ENCODE data around the gene CHSY3. TPM values are rescaled to one million over a fixed set of nuclear protein-coding genes. Genes with fewer than 3 reads are reported as not detected.
A peak's percentile ranks its signal among the peaks of the same experiment; 100 is the strongest.

The CHSY3 gene
- total RNA-seq, 1 donor from 2014 or later: 9.4 TPM

- H3K4me1 Mint-ChIP-seq (ENCODE audit: low read depth, unreplicated experiment): no peaks in the 10 kb centered on the region
- Histone ChIP-seq H3K36me3 (ENCODE audit: insufficient read depth, low read length) (no peaks in the 10 kb centered on the region), H3K4me2 (ENCODE audit: low read length) (no peak overlapping the region), H4K20me1 (ENCODE audit: insufficient read depth, low read length) (no peaks in the 10 kb centered on the region), H3K4me1 (ENCODE audit: insufficient read depth, low read length) (no peaks in the 10 kb centered on the region), H2AFZ (ENCODE audit: low read depth, low read length) (no peak overlapping the region), H3K79me2 (ENCODE audit: insufficient read depth, low read length) (no peaks in the 10 kb centered on the region), H3K9ac (ENCODE audit: low read length) (no peak overlapping the region), H3K4me3 (ENCODE audit: insufficient read depth, low read depth, low read length) (no peak overlapping the region), H3K9me3 (ENCODE audit: insufficient read depth, low read depth, low read length) (no peaks in the 10 kb centered on the region), H3K27ac (ENCODE audit: low read depth, low read length) (no peak overlapping the region), H3K27me3 (ENCODE audit: insufficient read depth, low read length) (no peaks in the 10 kb centered on the region)
- H3K9me3 Mint-ChIP-seq (ENCODE audit: unreplicated experiment): no peaks in the 10 kb centered on the region
- no peak overlapping the region for H3K4me3 Mint-ChIP-seq (ENCODE audit: unreplicated experiment)
- peaks cover 6% of the 10 kb centered on the region for H3K36me3 Mint-ChIP-seq (ENCODE audit: low read depth, unreplicated experiment)
- no peak for FAIRE-seq
- H3K27ac Mint-ChIP-seq (ENCODE audit: unreplicated experiment): no peak overlapping the region
- TF ChIP-seq, protein P1, sequence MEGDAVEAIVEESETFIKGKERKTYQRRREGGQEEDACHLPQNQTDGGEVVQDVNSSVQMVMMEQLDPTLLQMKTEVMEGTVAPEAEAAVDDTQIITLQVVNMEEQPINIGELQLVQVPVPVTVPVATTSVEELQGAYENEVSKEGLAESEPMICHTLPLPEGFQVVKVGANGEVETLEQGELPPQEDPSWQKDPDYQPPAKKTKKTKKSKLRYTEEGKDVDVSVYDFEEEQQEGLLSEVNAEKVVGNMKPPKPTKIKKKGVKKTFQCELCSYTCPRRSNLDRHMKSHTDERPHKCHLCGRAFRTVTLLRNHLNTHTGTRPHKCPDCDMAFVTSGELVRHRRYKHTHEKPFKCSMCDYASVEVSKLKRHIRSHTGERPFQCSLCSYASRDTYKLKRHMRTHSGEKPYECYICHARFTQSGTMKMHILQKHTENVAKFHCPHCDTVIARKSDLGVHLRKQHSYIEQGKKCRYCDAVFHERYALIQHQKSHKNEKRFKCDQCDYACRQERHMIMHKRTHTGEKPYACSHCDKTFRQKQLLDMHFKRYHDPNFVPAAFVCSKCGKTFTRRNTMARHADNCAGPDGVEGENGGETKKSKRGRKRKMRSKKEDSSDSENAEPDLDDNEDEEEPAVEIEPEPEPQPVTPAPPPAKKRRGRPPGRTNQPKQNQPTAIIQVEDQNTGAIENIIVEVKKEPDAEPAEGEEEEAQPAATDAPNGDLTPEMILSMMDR (IDR thresholded peaks at IDR 0.05; ENCODE audit: insufficient read depth, low read depth, low read length): no peak
- no peak for TF ChIP-seq EZH2 (IDR thresholded peaks at IDR 0.05; ENCODE audit: insufficient read depth, low read length)
- H3K27me3 Mint-ChIP-seq (ENCODE audit: low read depth, unreplicated experiment): no peaks in the 10 kb centered on the region
- DNase-seq (ENCODE audit: low read depth): no peak
Measured at GRCh38 chr5:130183115-130183514, 278.9 kb downstream of the CHSY3 start.

- Histone ChIP-seq H3K79me2 (ENCODE audit: insufficient read depth, low read length) (no peaks in the 10 kb centered on the region), H2AFZ (ENCODE audit: low read depth, low read length) (no peak overlapping the region), H3K4me2 (ENCODE audit: low read length) (no peak overlapping the region), H3K9ac (ENCODE audit: low read length) (no peak overlapping the region), H3K4me1 (ENCODE audit: insufficient read depth, low read length) (no peaks in the 10 kb centered on the region), H3K4me3 (ENCODE audit: insufficient read depth, low read depth, low read length) (no peak overlapping the region), H3K36me3 (ENCODE audit: insufficient read depth, low read length) (no peaks in the 10 kb centered on the region), H4K20me1 (ENCODE audit: insufficient read depth, low read length) (no peaks in the 10 kb centered on the region), H3K9me3 (ENCODE audit: insufficient read depth, low read depth, low read length) (no peaks in the 10 kb centered on the region), H3K27me3 (ENCODE audit: insufficient read depth, low read length) (no peaks in the 10 kb centered on the region), H3K27ac (ENCODE audit: low read depth, low read length) (no peak overlapping the region)
- H3K27ac Mint-ChIP-seq (ENCODE audit: unreplicated experiment): no peak overlapping the region
- no peak for DNase-seq (ENCODE audit: low read depth)
- no peak overlapping the region for H3K4me3 Mint-ChIP-seq (ENCODE audit: unreplicated experiment)
- H3K4me1 Mint-ChIP-seq (ENCODE audit: low read depth, unreplicated experiment): no peaks in the 10 kb centered on the region
- no peaks in the 10 kb centered on the region for H3K9me3 Mint-ChIP-seq (ENCODE audit: unreplicated experiment)
- H3K36me3 Mint-ChIP-seq (ENCODE audit: low read depth, unreplicated experiment): peaks cover 2% of the 10 kb centered on the region
- no peaks in the 10 kb centered on the region for H3K27me3 Mint-ChIP-seq (ENCODE audit: low read depth, unreplicated experiment)
- FAIRE-seq: no peak
- no peak for TF ChIP-seq EZH2 (IDR thresholded peaks at IDR 0.05; ENCODE audit: insufficient read depth, low read length)
- TF ChIP-seq, protein P1 (IDR thresholded peaks at IDR 0.05; ENCODE audit: insufficient read depth, low read depth, low read length): no peak
Measured at GRCh38 chr5:130189961-130190360, 285.7 kb downstream of the CHSY3 start.

- Mint-ChIP-seq H3K27ac (ENCODE audit: unreplicated experiment) (no peak overlapping the region), H3K9me3 (ENCODE audit: unreplicated experiment) (no peaks in the 10 kb centered on the region), H3K36me3 (ENCODE audit: low read depth, unreplicated experiment) (no peaks in the 10 kb centered on the region), H3K4me3 (ENCODE audit: unreplicated experiment) (no peak overlapping the region), H3K27me3 (ENCODE audit: low read depth, unreplicated experiment) (no peaks in the 10 kb centered on the region), H3K4me1 (ENCODE audit: low read depth, unreplicated experiment) (no peaks in the 10 kb centered on the region)
- DNase-seq (ENCODE audit: low read depth) (peak; percentile 18), FAIRE-seq (no peak)
- Histone ChIP-seq H3K9ac (ENCODE audit: low read length) (no peak overlapping the region), H3K27me3 (ENCODE audit: insufficient read depth, low read length) (no peaks in the 10 kb centered on the region), H3K79me2 (ENCODE audit: insufficient read depth, low read length) (no peaks in the 10 kb centered on the region), H3K36me3 (ENCODE audit: insufficient read depth, low read length) (no peaks in the 10 kb centered on the region), H3K4me2 (ENCODE audit: low read length) (no peak overlapping the region), H3K4me3 (ENCODE audit: insufficient read depth, low read depth, low read length) (no peak overlapping the region), H4K20me1 (ENCODE audit: insufficient read depth, low read length) (no peaks in the 10 kb centered on the region), H2AFZ (ENCODE audit: low read depth, low read length) (no peak overlapping the region), H3K27ac (ENCODE audit: low read depth, low read length) (no peak overlapping the region), H3K9me3 (ENCODE audit: insufficient read depth, low read depth, low read length) (no peaks in the 10 kb centered on the region), H3K4me1 (ENCODE audit: insufficient read depth, low read length) (no peaks in the 10 kb centered on the region)
- TF ChIP-seq, protein P1 (IDR thresholded peaks at IDR 0.05; ENCODE audit: insufficient read depth, low read depth, low read length): no peak
- no peak for TF ChIP-seq EZH2 (IDR thresholded peaks at IDR 0.05; ENCODE audit: insufficient read depth, low read length)
Measured at GRCh38 chr5:130198927-130199326, 294.7 kb downstream of the CHSY3 start.
